ENCODE data around the gene GAD1.

DNA sequence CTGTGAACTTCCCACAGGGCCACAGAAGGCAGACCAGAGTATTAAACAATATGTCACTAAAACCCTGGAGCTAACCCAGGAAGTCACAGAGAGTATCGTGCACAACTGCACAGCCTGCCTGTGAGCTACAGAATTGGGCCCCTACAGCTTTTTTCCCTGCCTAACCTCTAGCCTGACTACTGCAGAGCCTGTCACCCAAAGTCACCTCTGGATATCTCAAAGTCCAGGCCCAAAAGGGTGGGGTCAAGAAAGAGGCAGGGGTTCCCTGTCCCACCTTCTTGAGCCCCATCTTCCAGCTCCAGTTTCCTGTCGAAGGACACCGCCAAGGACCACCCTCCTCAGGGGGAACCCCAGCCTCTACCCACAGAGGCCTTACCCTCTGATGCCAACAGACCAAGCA is 13.5 kb downstream of the GAD1 start:
- TF ChIP-seq, protein P1, sequence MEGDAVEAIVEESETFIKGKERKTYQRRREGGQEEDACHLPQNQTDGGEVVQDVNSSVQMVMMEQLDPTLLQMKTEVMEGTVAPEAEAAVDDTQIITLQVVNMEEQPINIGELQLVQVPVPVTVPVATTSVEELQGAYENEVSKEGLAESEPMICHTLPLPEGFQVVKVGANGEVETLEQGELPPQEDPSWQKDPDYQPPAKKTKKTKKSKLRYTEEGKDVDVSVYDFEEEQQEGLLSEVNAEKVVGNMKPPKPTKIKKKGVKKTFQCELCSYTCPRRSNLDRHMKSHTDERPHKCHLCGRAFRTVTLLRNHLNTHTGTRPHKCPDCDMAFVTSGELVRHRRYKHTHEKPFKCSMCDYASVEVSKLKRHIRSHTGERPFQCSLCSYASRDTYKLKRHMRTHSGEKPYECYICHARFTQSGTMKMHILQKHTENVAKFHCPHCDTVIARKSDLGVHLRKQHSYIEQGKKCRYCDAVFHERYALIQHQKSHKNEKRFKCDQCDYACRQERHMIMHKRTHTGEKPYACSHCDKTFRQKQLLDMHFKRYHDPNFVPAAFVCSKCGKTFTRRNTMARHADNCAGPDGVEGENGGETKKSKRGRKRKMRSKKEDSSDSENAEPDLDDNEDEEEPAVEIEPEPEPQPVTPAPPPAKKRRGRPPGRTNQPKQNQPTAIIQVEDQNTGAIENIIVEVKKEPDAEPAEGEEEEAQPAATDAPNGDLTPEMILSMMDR (IDR thresholded peaks at IDR 0.05), result no peak
- no peak for TF ChIP-seq POLR2A (IDR thresholded peaks at IDR 0.05; ENCODE audit: low read depth)
- TF ChIP-seq POLR2AphosphoS5 (IDR thresholded peaks at IDR 0.05), result no peak
